HUES6 (cell line): Measurements from ENCODE around the gene TCP11L2.
"Not testable (repeated sequence)": the region's sequence is repeated elsewhere in the genome, so short reads cannot be mapped to it uniquely, and the experiment has no call there.

Experiments used
- H3K27ac ChIP-seq: 2 replicates; pipeline ENCODE4 v1.7.0; 2013; ENCODE audit warnings: low read depth, mild to moderate bottlenecking, low read length, inconsistent platforms
- H3K27me3 ChIP-seq: 2 replicates; pipeline ENCODE4 v1.6.1; 2013; ENCODE audit warnings: low read length; ENCODE audit not compliant: control insufficient read depth, insufficient read depth
- H3K36me3 ChIP-seq: 2 replicates; pipeline ENCODE4 v1.6.1; 2013; ENCODE audit warnings: low read length; ENCODE audit not compliant: control insufficient read depth, insufficient read depth
- H3K4me1 ChIP-seq: 2 replicates; pipeline ENCODE4 v1.6.1; 2013; ENCODE audit warnings: low read length; ENCODE audit not compliant: control insufficient read depth, insufficient read depth
- H3K4me3 ChIP-seq: 2 replicates; pipeline ENCODE4 v1.5.1; 2013; ENCODE audit warnings: low read depth, low read length
- H3K9ac ChIP-seq: one replicate; pipeline ENCODE4 v1.6.1; 2013; ENCODE audit warnings: mild to moderate bottlenecking, low read length
- H3K9me3 ChIP-seq: 2 replicates; pipeline ENCODE4 v1.6.1; 2013; ENCODE audit warnings: low read depth, low read length; ENCODE audit not compliant: control insufficient read depth, insufficient read depth

TCP11L2 gene

GRCh38 chr12:106308121-106308520 lies 5.6 kb downstream of the TCP11L2 start:
- Histone ChIP-seq H3K36me3 (no peaks in the 10 kb centered on the region), H3K9ac (no peak overlapping the region), H3K27ac (no peak overlapping the region), H3K4me3 (no peak overlapping the region), H3K4me1 (peaks cover 13% of the 10 kb centered on the region), H3K27me3 (no peaks in the 10 kb centered on the region), H3K9me3 (no peaks in the 10 kb centered on the region)

GRCh38 chr12:106308611-106309010 lies 6.1 kb downstream of the TCP11L2 start:
- no peak overlapping the region for H3K27ac ChIP-seq

GRCh38 chr12:106309671-106310505 lies 7.4 kb downstream of the TCP11L2 start:
- no peaks in the 10 kb centered on the region for H3K9me3 ChIP-seq
- no peak overlapping the region for H3K9ac ChIP-seq
- no peak overlapping the region for H3K4me3 ChIP-seq
- H3K27me3 ChIP-seq: no peaks in the 10 kb centered on the region
- H3K36me3 ChIP-seq: no peaks in the 10 kb centered on the region
- peaks cover 6% of the 10 kb centered on the region for H3K4me1 ChIP-seq
- no peak overlapping the region for H3K27ac ChIP-seq

More at GRCh38 chr12:106308611-106309010, 6.1 kb downstream of the TCP11L2 start:
- Histone ChIP-seq H3K4me1 (peaks cover 13% of the 10 kb centered on the region), H3K27me3 (no peaks in the 10 kb centered on the region), H3K36me3 (no peaks in the 10 kb centered on the region), H3K9me3 (no peaks in the 10 kb centered on the region), H3K4me3 (no peak overlapping the region), H3K9ac (no peak overlapping the region)

- no peak overlapping the region for H3K9ac ChIP-seq
- H3K36me3 ChIP-seq: no peaks in the 10 kb centered on the region
- peaks cover 2% of the 10 kb centered on the region for H3K4me1 ChIP-seq
- no peaks in the 10 kb centered on the region for H3K9me3 ChIP-seq
- H3K4me3 ChIP-seq: no peak overlapping the region
- no peak overlapping the region for H3K27ac ChIP-seq
- H3K27me3 ChIP-seq: no peaks in the 10 kb centered on the region
Observed at GRCh38 chr12:106310687-106311086, 8.2 kb downstream of the TCP11L2 start.

DNA sequence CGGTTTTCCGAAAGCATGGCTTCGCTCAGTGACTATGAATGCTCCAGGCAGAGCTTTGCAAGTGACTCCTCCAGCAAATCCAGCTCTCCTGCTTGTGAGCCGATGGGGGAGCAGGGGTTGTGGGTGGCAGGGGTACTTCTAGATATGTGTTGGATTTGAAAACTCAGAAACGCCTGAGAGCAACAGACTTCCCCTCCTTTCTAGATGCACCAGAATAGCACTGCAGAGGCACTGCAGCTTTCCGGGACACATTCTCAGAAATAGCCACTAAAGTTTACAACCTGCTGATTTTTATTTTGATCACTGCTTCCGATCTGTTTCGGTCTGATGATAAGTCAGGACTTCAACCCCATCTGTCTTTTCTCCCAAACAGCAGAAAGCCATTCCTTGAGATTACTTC lies 8.6 kb downstream of the TCP11L2 start:
- no peaks in the 10 kb centered on the region for H3K36me3 ChIP-seq
- no peak overlapping the region for H3K9ac ChIP-seq
- no peak overlapping the region for H3K4me3 ChIP-seq
- no peaks in the 10 kb centered on the region for H3K9me3 ChIP-seq
- no peak overlapping the region for H3K27ac ChIP-seq
- no peaks in the 10 kb centered on the region for H3K4me1 ChIP-seq
- no peaks in the 10 kb centered on the region for H3K27me3 ChIP-seq

- not testable (repeated sequence) for H3K4me3 ChIP-seq, H3K9me3 ChIP-seq, H3K27me3 ChIP-seq, H3K27ac ChIP-seq, H3K9ac ChIP-seq, H3K4me1 ChIP-seq, H3K36me3 ChIP-seq
Observed at GRCh38 chr12:106313413-106313812, 10.9 kb downstream of the TCP11L2 start.

GRCh38 chr12:106315523-106315922 lies 13.0 kb downstream of the TCP11L2 start:
- Histone ChIP-seq H3K36me3 (no peaks in the 10 kb centered on the region), H3K9ac (no peak overlapping the region), H3K9me3 (no peaks in the 10 kb centered on the region), H3K27ac (no peak overlapping the region), H3K4me3 (no peak overlapping the region), H3K4me1 (no peaks in the 10 kb centered on the region), H3K27me3 (no peaks in the 10 kb centered on the region)

DNA sequence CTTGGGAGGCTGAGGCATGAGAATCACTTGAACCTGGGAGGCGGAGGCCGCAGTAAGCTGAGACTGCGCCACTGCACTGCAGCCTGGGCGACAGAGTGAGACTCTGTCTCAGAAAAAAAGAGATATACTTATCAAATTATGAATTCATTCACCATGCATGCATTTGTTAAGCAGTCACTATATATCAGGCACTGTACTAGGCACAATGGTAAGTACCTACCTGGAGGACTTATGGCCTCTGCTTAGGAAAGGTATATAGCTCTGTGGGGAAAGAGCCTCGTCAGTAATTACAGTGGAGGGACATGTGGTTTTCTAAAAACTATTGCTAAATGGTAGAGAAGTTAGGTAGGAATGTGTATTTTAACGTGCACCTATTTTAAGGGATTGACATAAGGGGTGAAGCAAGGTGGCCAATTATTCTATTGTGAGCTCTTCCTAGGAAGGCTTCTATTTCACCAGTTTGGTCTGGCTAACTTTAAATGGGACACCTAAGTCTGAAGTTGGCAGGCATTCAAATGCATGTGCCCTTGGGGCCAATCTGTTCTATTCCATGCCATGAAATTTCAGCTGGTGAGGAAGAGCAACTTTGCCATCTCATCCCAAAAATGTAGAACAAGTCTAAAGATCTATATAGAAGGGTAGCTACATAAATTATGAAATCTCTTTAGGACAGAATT lies 15.0 kb downstream of the TCP11L2 start:
- H3K36me3 ChIP-seq: no peaks in the 10 kb centered on the region
- no peak overlapping the region for H3K9ac ChIP-seq
- H3K4me3 ChIP-seq: no peak overlapping the region
- no peaks in the 10 kb centered on the region for H3K9me3 ChIP-seq
- H3K4me1 ChIP-seq: no peaks in the 10 kb centered on the region
- no peaks in the 10 kb centered on the region for H3K27me3 ChIP-seq
- H3K27ac ChIP-seq: no peak overlapping the region

GRCh38 chr12:106321139-106321850 lies 18.8 kb downstream of the TCP11L2 start:
- Histone ChIP-seq H3K9me3 (no peaks in the 10 kb centered on the region), H3K9ac (no peak overlapping the region), H3K4me3 (no peak overlapping the region), H3K36me3 (no peaks in the 10 kb centered on the region), H3K4me1 (no peaks in the 10 kb centered on the region), H3K27me3 (no peaks in the 10 kb centered on the region), H3K27ac (no peak overlapping the region)

DNA sequence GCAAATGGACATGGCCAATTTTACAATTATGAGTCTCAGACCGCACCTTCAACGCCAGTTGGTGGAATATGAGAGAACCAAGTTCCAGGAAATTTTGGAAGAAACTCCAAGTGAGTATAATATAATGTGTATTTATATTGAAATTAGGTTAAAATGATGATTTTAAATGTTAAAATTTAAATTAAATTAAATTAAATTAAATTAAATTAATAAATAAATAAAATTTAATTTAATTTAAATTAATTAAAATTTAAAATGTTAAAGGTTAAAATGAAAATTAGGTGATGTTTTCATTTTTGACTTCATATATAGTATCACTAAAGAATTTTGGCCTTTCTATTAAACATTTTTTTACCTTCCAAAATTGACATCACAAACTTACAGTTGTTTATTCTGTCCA lies 21.0 kb downstream of the TCP11L2 start:
- H3K27me3 ChIP-seq: no peaks in the 10 kb centered on the region
- no peaks in the 10 kb centered on the region for H3K36me3 ChIP-seq
- H3K4me3 ChIP-seq: no peak overlapping the region
- H3K4me1 ChIP-seq: no peaks in the 10 kb centered on the region
- H3K9ac ChIP-seq: no peak overlapping the region
- H3K9me3 ChIP-seq: no peaks in the 10 kb centered on the region
- H3K27ac ChIP-seq: no peak overlapping the region
